GM19023 (cell line): ENCODE measurements around the gene ARHGEF3.

Source experiments
- ATAC-seq: cut with Tn5 transposase; IDR thresholded peaks from one replicate; pipeline ENCODE4 v1.9.1; 2021; ENCODE audit warnings: mild to moderate bottlenecking, moderate library complexity; ENCODE audit not compliant: unreplicated experiment

ARHGEF3 gene

GRCh38 chr3:56801662-56802377, at the start of gene ARHGEF3:
TSS of gene ARHGEF3 (minus strand) at chr3:56801949. CDS start at chr3:56801798, 151 bp downstream.
- peak; percentile 81 for ATAC-seq

GRCh38 chr3:56849698-56850097, 47.9 kb upstream of the ARHGEF3 start:
- no peak for ATAC-seq

- ATAC-seq: no peak
These were observed 43.8 kb upstream of the ARHGEF3 start for GRCh38 chr3:56845505-56845904.

GRCh38 chr3:56844536-56844935, 42.8 kb upstream of the ARHGEF3 start:
- ATAC-seq: no peak

GRCh38 chr3:56839784-56840715, 38.3 kb upstream of the ARHGEF3 start:
- no peak for ATAC-seq

- ATAC-seq: no peak
These were observed 36.7 kb upstream of the ARHGEF3 start for GRCh38 chr3:56838448-56838847.

GRCh38 chr3:56837196-56837955, 35.6 kb upstream of the ARHGEF3 start:
- no peak for ATAC-seq

GRCh38 chr3:56836276-56837163, 34.8 kb upstream of the ARHGEF3 start:
- ATAC-seq: no peak

- ATAC-seq: no peak
These were observed 34.0 kb upstream of the ARHGEF3 start for GRCh38 chr3:56835650-56836227.

GRCh38 chr3:56833536-56833935, 31.8 kb upstream of the ARHGEF3 start:
- no peak for ATAC-seq

GRCh38 chr3:56833022-56833421, 31.3 kb upstream of the ARHGEF3 start:
- ATAC-seq: no peak

GRCh38 chr3:56831572-56831971, 29.8 kb upstream of the ARHGEF3 start:
- ATAC-seq: no peak

GRCh38 chr3:56830884-56831283, 29.1 kb upstream of the ARHGEF3 start:
- no peak for ATAC-seq

- ATAC-seq: no peak
These were observed 27.8 kb upstream of the ARHGEF3 start for GRCh38 chr3:56829533-56829932.

- no peak for ATAC-seq
These were observed 25.3 kb upstream of the ARHGEF3 start for GRCh38 chr3:56826831-56827722.

- no peak for ATAC-seq
These were observed 24.1 kb upstream of the ARHGEF3 start for GRCh38 chr3:56825567-56826438.

- ATAC-seq: no peak
These were observed 22.4 kb upstream of the ARHGEF3 start for GRCh38 chr3:56823984-56824703.
